Measurements from ENCODE around the gene PDE6A. TPM values are rescaled to one million over a fixed set of nuclear protein-coding genes. Genes with fewer than 3 reads are reported as not detected.

The PDE6A gene
- polyA plus RNA-seq, 1 experiment: not detected

GRCh38 chr5:149902177-149902576, 42.4 kb downstream of the PDE6A start:
- Histone ChIP-seq H3K9me3 (ENCODE audit: control insufficient read depth, insufficient read depth, low read length) (no peaks in the 10 kb centered on the region), H3K4me3 (ENCODE audit: low read depth, low read length) (no peak overlapping the region), H3K27ac (ENCODE audit: low read depth, low read length) (no peak overlapping the region), H3K27me3 (ENCODE audit: control insufficient read depth, insufficient read depth, low read length) (peaks cover 22% of the 10 kb centered on the region)
- peak; percentile 25; the same call in 1 of the 2 replicates for TF ChIP-seq CTCF (IDR thresholded peaks at IDR 0.05; ENCODE audit: low read depth, low read length)
- CTCF ChIA-PET: interaction anchor here (0.6 to 1.4 kb wide), 2 partner anchors 24 to 58 kb away, joined by 3 to 5 read pairs; partner anchors contain the start of gene SLC26A2
- POLR2A ChIA-PET: no interaction called here
- DNase-seq (ENCODE audit: low read depth, low spot score): no peak

- Histone ChIP-seq H3K27me3 (ENCODE audit: control insufficient read depth, insufficient read depth, low read length) (peaks cover 20% of the 10 kb centered on the region), H3K9me3 (ENCODE audit: control insufficient read depth, insufficient read depth, low read length) (no peaks in the 10 kb centered on the region), H3K27ac (ENCODE audit: low read depth, low read length) (no peak overlapping the region), H3K4me3 (ENCODE audit: low read depth, low read length) (no peak overlapping the region)
- DNase-seq (ENCODE audit: low read depth, low spot score): no peak
- ChIA-PET POLR2A (no interaction called here), CTCF (interaction anchor here (0.6 kb wide), 1 partner anchor 90 kb away, joined by 3 read pairs; no protein-coding TSS in a partner anchor)
- no peak for TF ChIP-seq CTCF (IDR thresholded peaks at IDR 0.05; ENCODE audit: low read depth, low read length)
Observed at GRCh38 chr5:149901511-149901910, 43.1 kb downstream of the PDE6A start.

GRCh38 chr5:149900390-149900789, 44.2 kb downstream of the PDE6A start:
- CTCF ChIA-PET: interaction anchor here (1.0 kb wide), 2 partner anchors 62 to 90 kb away, joined by 3 read pairs; no protein-coding TSS in a partner anchor
- POLR2A ChIA-PET: no interaction called here
- no peak overlapping the region for H3K4me3 ChIP-seq (ENCODE audit: low read depth, low read length)
- no peak for DNase-seq (ENCODE audit: low read depth, low spot score)
- no peak for TF ChIP-seq CTCF (IDR thresholded peaks at IDR 0.05; ENCODE audit: low read depth, low read length)
- peaks cover 15% of the 10 kb centered on the region for H3K27me3 ChIP-seq (ENCODE audit: control insufficient read depth, insufficient read depth, low read length)
- no peak overlapping the region for H3K27ac ChIP-seq (ENCODE audit: low read depth, low read length)
- no peaks in the 10 kb centered on the region for H3K9me3 ChIP-seq (ENCODE audit: control insufficient read depth, insufficient read depth, low read length)

- Histone ChIP-seq H3K27ac (ENCODE audit: low read depth, low read length) (no peak overlapping the region), H3K9me3 (ENCODE audit: control insufficient read depth, insufficient read depth, low read length) (no peaks in the 10 kb centered on the region), H3K27me3 (ENCODE audit: control insufficient read depth, insufficient read depth, low read length) (peaks cover 10% of the 10 kb centered on the region), H3K4me3 (ENCODE audit: low read depth, low read length) (no peak overlapping the region)
- no peak for TF ChIP-seq CTCF (IDR thresholded peaks at IDR 0.05; ENCODE audit: low read depth, low read length)
- DNase-seq (ENCODE audit: low read depth, low spot score): no peak
- ChIA-PET POLR2A (no interaction called here), CTCF (interaction anchor here (1.4 kb wide), 1 partner anchor 63 kb away, joined by 4 read pairs; no protein-coding TSS in a partner anchor)
Observed at GRCh38 chr5:149898811-149899210, 45.8 kb downstream of the PDE6A start.

- no peaks in the 10 kb centered on the region for H3K9me3 ChIP-seq (ENCODE audit: control insufficient read depth, insufficient read depth, low read length)
- TF ChIP-seq CTCF (IDR thresholded peaks at IDR 0.05; ENCODE audit: low read depth, low read length): no peak
- peaks cover 18% of the 10 kb centered on the region for H3K27me3 ChIP-seq (ENCODE audit: control insufficient read depth, insufficient read depth, low read length)
- CTCF ChIA-PET: interaction anchor here (1.2 to 1.7 kb wide), 2 partner anchors 43 to 62 kb away, joined by 3 to 5 read pairs; no protein-coding TSS in a partner anchor
- no peak overlapping the region for H3K4me3 ChIP-seq (ENCODE audit: low read depth, low read length)
- POLR2A ChIA-PET: no interaction called here
- H3K27ac ChIP-seq (ENCODE audit: low read depth, low read length): no peak overlapping the region
- DNase-seq (ENCODE audit: low read depth, low spot score): no peak
Observed at GRCh38 chr5:149895416-149896345, 48.9 kb downstream of the PDE6A start.
